ENCODE data around the gene PSIP1.
"Not testable (repeated sequence)": the region's sequence is repeated elsewhere in the genome, so short reads cannot be mapped to it uniquely, and the experiment has no call there.

PSIP1 gene

GRCh38 chr9:15430920-15431844 is 79.6 kb downstream of the PSIP1 start:
- DNase-seq = no peak

- DNase-seq = not testable (repeated sequence)
These were observed 83.1 kb downstream of the PSIP1 start for GRCh38 chr9:15427702-15428101.

GRCh38 chr9:15426019-15426418 is 84.8 kb downstream of the PSIP1 start:
- DNase-seq = no peak

- DNase-seq = no peak
These were observed 87.4 kb downstream of the PSIP1 start for GRCh38 chr9:15423231-15423985.

GRCh38 chr9:15422372-15423230 is 88.2 kb downstream of the PSIP1 start, which contains the start of gene SNAPC3:
SNAPC3 (plus strand) TSS chr9:15422876; CDS start chr9:15422880, 4 bp downstream.
- DNase-seq = peak; percentile 78

- no peak for DNase-seq
These were observed 88.8 kb downstream of the PSIP1 start for GRCh38 chr9:15421990-15422371.

- no peak for DNase-seq
These were observed 89.2 kb downstream of the PSIP1 start for GRCh38 chr9:15421532-15421931.

GRCh38 chr9:15420796-15421195 is 90.0 kb downstream of the PSIP1 start:
- no peak for DNase-seq

GRCh38 chr9:15417626-15418025 is 93.1 kb downstream of the PSIP1 start:
- no peak for DNase-seq

GRCh38 chr9:15416880-15417279 is 93.9 kb downstream of the PSIP1 start:
- peak; percentile 14 for DNase-seq
